Esophagus muscularis mucosa (tissue), 4 donors: ENCODE data around the gene PLOD3. TPM values are rescaled to one million over a fixed set of nuclear protein-coding genes. Genes with fewer than 3 reads are reported as not detected.

Experiments used
- DNase-seq: peaks from one replicate; pipeline ENCODE4 v3.0.0-alpha.2; 2017; ENCODE audit errors: extremely low spot score
- H3K27ac ChIP-seq, 4 donors: fragments of 200-600 bp; sonication (generic); replicated peaks in 1 of 4; 1 replicate in 3 of 4; 2 replicates in 1 of 4; pipeline ENCODE4 v1.5.1; 2016 to 2019; ENCODE audit warnings: mild to moderate bottlenecking in 1 of 4
- H3K27me3 ChIP-seq, 4 donors: fragments of 200-600 bp; sonication (generic); one replicate each; pipeline versions ENCODE4 v1.5.1 to v1.6.0; 2016 to 2019
- H3K36me3 ChIP-seq, 4 donors: fragments of 200-600 bp; sonication (generic); one replicate each; pipeline ENCODE4 v1.5.1; 2016 to 2019
- H3K4me1 ChIP-seq, 4 donors: fragments of 200-600 bp; sonication (generic); one replicate each; pipeline ENCODE4 v1.5.1; 2016 to 2019
- H3K4me3 ChIP-seq, 4 donors: fragments of 200-600 bp; sonication (generic); 1 replicate in 2 of 4; 2 replicates in 2 of 4; pipeline ENCODE4 v1.5.1; 2016 to 2019; ENCODE audit warnings: mild to moderate bottlenecking in 4 of 4, moderate library complexity in 1 of 4
- H3K9me3 ChIP-seq, 4 donors: fragments of 200-600 bp; sonication (generic); 1 replicate in 3 of 4; 2 replicates in 1 of 4; pipeline ENCODE4 v1.5.1; 2016 to 2019
- CTCF ChIP-seq, 3 experiments: fragments of 200-600 bp in 2 of 3; fragments of 450-650 bp in 1 of 3; sonication (generic) in 2 of 3; IDR thresholded peaks; one replicate each; pipeline ENCODE4 v1.5.1; 2017 to 2019; ENCODE audit warnings: antibody characterized with exemption in 3 of 3, mild to moderate bottlenecking in 2 of 3, moderate library complexity in 1 of 3
- EP300 ChIP-seq: sonication (generic); formaldehyde crosslinking; IDR thresholded peaks from one replicate; pipeline ENCODE4 v1.6.1; 2017; ENCODE audit warnings: antibody characterized with exemption
- POLR2A ChIP-seq: fragments of 450-650 bp; IDR thresholded peaks from one replicate; pipeline ENCODE4 v1.6.1; 2017; ENCODE audit warnings: antibody characterized with exemption, moderate library complexity, mild to moderate bottlenecking, low read depth
- POLR2AphosphoS5 ChIP-seq, 2 donors: sonication (generic); formaldehyde crosslinking; IDR thresholded peaks; one replicate each; pipeline ENCODE4 v1.6.1; 2017; ENCODE audit warnings: antibody characterized with exemption in 2 of 2
- WGBS: methylation state at CpG from one replicate; pipeline ENCODE4 v1.1.5; 2018; 5-methylcytosine and 5-hydroxymethylcytosine counted together
- intact Hi-C: fragments of 100-400 bp; cut with DNase I; formaldehyde crosslinking; loops from one replicate; pipeline ENCODE4 v1.15.1; 2023
- total RNA-seq, 4 donors: library from RNA; depleted of rRNA; stranded (reverse); fragments of >200 nt; gene quantifications; one replicate each; pipeline versions ENCODE4 v1.1.0 to v1.2.1, GENCODE V29; 2016

PLOD3 gene
- total RNA-seq, 4 donors from 2014 or later: 30.3 to 60.2 (median 50.1) TPM

- WGBS: 90% methylated on average over 12 of the region's 12 CpGs
- TF ChIP-seq EP300 (no peak), CTCF (IDR thresholded peaks at IDR 0.05) (no peak), POLR2A (no peak), POLR2AphosphoS5 (IDR thresholded peaks at IDR 0.05) (no peak)
- DNase-seq: no peak
- peaks cover 6 to 46% (median 35%) of the 10 kb centered on the region in 4 donors for H3K36me3 ChIP-seq
- H3K27ac ChIP-seq: peak overlapping the region; percentile 19 to 98 (median 77)
- intact Hi-C loops: no loop called here
- no peak overlapping the region for H3K4me3 ChIP-seq
- H3K9me3 ChIP-seq: no peaks in the 10 kb centered on the region
- H3K4me1 ChIP-seq: peaks cover 71 to 83% (median 81%) of the 10 kb centered on the region in 4 donors
- H3K27me3 ChIP-seq: no peaks in the 10 kb centered on the region
These were observed 23.6 kb upstream of the PLOD3 start for GRCh38 chr7:101241015-101241363.

GRCh38 chr7:101240226-101241014 is 23.0 kb upstream of the PLOD3 start:
- Histone ChIP-seq H3K36me3 (peaks cover 6 to 46% (median 35%) of the 10 kb centered on the region in 4 donors), H3K9me3 (no peaks in the 10 kb centered on the region), H3K27me3 (no peaks in the 10 kb centered on the region), H3K4me3 (no peak overlapping the region), H3K27ac (peak overlapping the region; percentile 19 to 98 (median 77)), H3K4me1 (peaks cover 65 to 77% (median 76%) of the 10 kb centered on the region in 4 donors)
- 86% methylated on average over 32 of the region's 32 CpGs for WGBS
- intact Hi-C loops: no loop called here
- no peak for DNase-seq
- TF ChIP-seq POLR2AphosphoS5 (IDR thresholded peaks at IDR 0.05) (no peak), POLR2A (no peak), CTCF (IDR thresholded peaks at IDR 0.05) (no peak), EP300 (no peak)

GRCh38 chr7:101239951-101240220 is 22.5 kb upstream of the PLOD3 start:
- intact Hi-C loops: no loop called here
- no peak overlapping the region for H3K4me3 ChIP-seq
- TF ChIP-seq POLR2A (no peak), POLR2AphosphoS5 (IDR thresholded peaks at IDR 0.05) (no peak), CTCF (IDR thresholded peaks at IDR 0.05) (no peak), EP300 (no peak)
- H3K9me3 ChIP-seq: no peaks in the 10 kb centered on the region
- H3K36me3 ChIP-seq: peaks cover 6 to 46% (median 35%) of the 10 kb centered on the region in 4 donors
- WGBS: 91% methylated on average over 8 of the region's 9 CpGs
- DNase-seq: no peak
- peak overlapping the region; percentile 74 to 98 (median 80) for H3K27ac ChIP-seq
- H3K4me1 ChIP-seq: peaks cover 62 to 74% (median 71%) of the 10 kb centered on the region in 4 donors
- H3K27me3 ChIP-seq: no peaks in the 10 kb centered on the region

- peak overlapping the region; percentile 74 to 98 (median 80) for H3K27ac ChIP-seq
These were observed 22.0 kb upstream of the PLOD3 start for GRCh38 chr7:101239191-101239950.

More at GRCh38 chr7:101239191-101239950, 22.0 kb upstream of the PLOD3 start:
- H3K36me3 ChIP-seq: peaks cover 6 to 46% (median 35%) of the 10 kb centered on the region in 4 donors
- no peaks in the 10 kb centered on the region for H3K9me3 ChIP-seq
- 59% methylated on average over 21 of the region's 27 CpGs for WGBS
- H3K27me3 ChIP-seq: no peaks in the 10 kb centered on the region
- peaks cover 62 to 74% (median 71%) of the 10 kb centered on the region in 4 donors for H3K4me1 ChIP-seq
- TF ChIP-seq EP300 (no peak), POLR2AphosphoS5 (IDR thresholded peaks at IDR 0.05) (peak in 1 of 2 donors; percentile 31)
- no peak overlapping the region for H3K4me3 ChIP-seq
- DNase-seq: no peak
- intact Hi-C loops: no loop called here
